A549 (cell line): ENCODE measurements around the gene OPA1.

Source experiments
- CTCF ChIP-seq: fragments of >200 bp; sonication (Bioruptor Twin); formaldehyde crosslinking; IDR thresholded peaks from 3 replicates; pipeline ENCODE4 v1.5.1; 2016
- E2F6 ChIP-seq: IDR thresholded peaks from 2 replicates; pipeline ENCODE4 v1.6.1; 2012; ENCODE audit warnings: low read depth, borderline replicate concordance
- EP300 ChIP-seq, 2 experiments: fragments of >200 bp; sonication (Bioruptor Twin); formaldehyde crosslinking; IDR thresholded peaks; 2 replicates in 1 of 2; 3 replicates in 1 of 2; pipeline ENCODE4 v1.6.1; 2016 to 2017
- ESRRA ChIP-seq: fragments of 150-350 bp; IDR thresholded peaks from 2 replicates; pipeline ENCODE4 v1.6.1; 2014; ENCODE audit warnings: mild to moderate bottlenecking, low read length, borderline replicate concordance
- MAFK ChIP-seq: fragments of 450-650 bp; IDR thresholded peaks from 2 replicates; pipeline ENCODE4 v1.6.1; 2014; ENCODE audit not compliant: partially characterized antibody
- MAX ChIP-seq: IDR thresholded peaks from 2 replicates; pipeline ENCODE4 v1.6.1; 2012
- REST ChIP-seq: fragments of 200-600 bp; sonication (generic); IDR thresholded peaks from 2 replicates; pipeline ENCODE4 v1.6.1; 2016; ENCODE audit warnings: antibody characterized with exemption, mild to moderate bottlenecking, moderate library complexity
- SREBF2 ChIP-seq: fragments of 450-650 bp; IDR thresholded peaks from 2 replicates; pipeline ENCODE4 v1.6.1; 2014; ENCODE audit warnings: mild to moderate bottlenecking, moderate library complexity

GRCh38 chr3:193660171-193660570, 67.2 kb downstream of the OPA1 start:
- no peak for TF ChIP-seq MAFK
- no peak for TF ChIP-seq CTCF
- TF ChIP-seq E2F6: no peak
- TF ChIP-seq MAX: no peak
- TF ChIP-seq SREBF2: no peak
- no peak for TF ChIP-seq ESRRA
- TF ChIP-seq EP300 (IDR thresholded peaks at IDR 0.05): no peak
- TF ChIP-seq REST: no peak
